HG03432 (cell line): ENCODE results near the gene PLEK2.

ENCODE experiments used
- ATAC-seq: cut with Tn5 transposase; IDR thresholded peaks from one replicate; pipeline ENCODE4 v1.9.1; 2021; ENCODE audit warnings: mild to moderate bottlenecking, moderate library complexity; ENCODE audit not compliant: unreplicated experiment

Gene PLEK2

GRCh38 chr14:67405771-67406170 lies 6.2 kb downstream of the PLEK2 start:
- ATAC-seq = no peak

GRCh38 chr14:67400434-67400833 lies 11.5 kb downstream of the PLEK2 start:
- no peak for ATAC-seq

GRCh38 chr14:67397536-67397935 lies 14.4 kb downstream of the PLEK2 start:
- no peak for ATAC-seq

GRCh38 chr14:67396381-67396970 lies 15.5 kb downstream of the PLEK2 start:
- ATAC-seq = no peak

GRCh38 chr14:67395876-67396189 lies 16.1 kb downstream of the PLEK2 start:
- ATAC-seq = no peak

- ATAC-seq = no peak
Observed at GRCh38 chr14:67395086-67395875, 16.7 kb downstream of the PLEK2 start.

- no peak for ATAC-seq
Observed at GRCh38 chr14:67393689-67394088, 18.3 kb downstream of the PLEK2 start.

- ATAC-seq = no peak
Observed at GRCh38 chr14:67392800-67393199, 19.2 kb downstream of the PLEK2 start.

- no peak for ATAC-seq
Observed at GRCh38 chr14:67392123-67392522, 19.8 kb downstream of the PLEK2 start.

- ATAC-seq = no peak
Observed at GRCh38 chr14:67391268-67391667, 20.7 kb downstream of the PLEK2 start.

GRCh38 chr14:67389811-67390534 lies 22.0 kb downstream of the PLEK2 start:
- no peak for ATAC-seq

- no peak for ATAC-seq
Observed at GRCh38 chr14:67389275-67389674, 22.7 kb downstream of the PLEK2 start.

GRCh38 chr14:67387195-67387594 lies 24.8 kb downstream of the PLEK2 start:
- no peak for ATAC-seq

- ATAC-seq = no peak
Observed at GRCh38 chr14:67385618-67386017, 26.3 kb downstream of the PLEK2 start.

GRCh38 chr14:67385120-67385519 lies 26.8 kb downstream of the PLEK2 start:
- no peak for ATAC-seq

- no peak for ATAC-seq
Observed at GRCh38 chr14:67377916-67378315, 34.0 kb downstream of the PLEK2 start.

GRCh38 chr14:67373347-67373746 lies 38.6 kb downstream of the PLEK2 start:
- ATAC-seq = peak; percentile 42

GRCh38 chr14:67372833-67373232 lies 39.1 kb downstream of the PLEK2 start:
- no peak for ATAC-seq

GRCh38 chr14:67371247-67372148 lies 40.5 kb downstream of the PLEK2 start:
- no peak for ATAC-seq

GRCh38 chr14:67370830-67371229 lies 41.1 kb downstream of the PLEK2 start:
- ATAC-seq = no peak

GRCh38 chr14:67365476-67365875 lies 46.5 kb downstream of the PLEK2 start:
- ATAC-seq = no peak
